H1 (cell line): Measurements from ENCODE around the gene GUCA2B. TPM values are rescaled to one million over a fixed set of nuclear protein-coding genes. Genes with fewer than 3 reads are reported as not detected.

Experiments used
- CTCF ChIA-PET: fragments of 300-600 bp; sonication (Branson Sonifier 250); formaldehyde crosslinking; loops from one replicate; lab custom pipeline; 2021; ENCODE audit not compliant: partially characterized antibody; lab: Charles Lee
- POLR2A ChIA-PET: fragments of 300-600 bp; sonication (Branson Sonifier 250); formaldehyde crosslinking; loops from one replicate; lab custom pipeline; 2021; ENCODE audit warnings: inconsistent platforms; ENCODE audit not compliant: partially characterized antibody; lab: Charles Lee
- DNase-seq, 2 experiments: peaks; one replicate each; pipeline versions ENCODE4 v3.0.0 to v3.0.0-alpha.2; 2010 to 2022; ENCODE audit warnings: low spot score in 2 of 2, low read depth in 1 of 2, mixed read lengths in 1 of 2
- FAIRE-seq: peaks from 2 replicates; lab custom pipeline; 2011; peaks lifted over from hg19 to GRCh38; lab: Jason Lieb, UNC
- H2AFZ ChIP-seq: 2 replicates; pipeline ENCODE4 v1.8.1; 2012; ENCODE audit warnings: low read length, inconsistent platforms
- H2AK5ac ChIP-seq: 2 replicates; pipeline ENCODE4 v1.6.1; 2013; ENCODE audit warnings: low read depth, low read length
- H2BK120ac ChIP-seq: replicated peaks from 2 replicates; pipeline ENCODE3; 2013; ENCODE audit warnings: low read depth, low read length, inconsistent platforms
- H2BK12ac ChIP-seq: 2 replicates; pipeline ENCODE4 v1.6.1; 2013; ENCODE audit warnings: low read depth, low read length
- H2BK15ac ChIP-seq: 2 replicates; pipeline ENCODE4 v1.6.1; 2013; ENCODE audit warnings: low read length
- H2BK20ac ChIP-seq: 2 replicates; pipeline ENCODE4 v1.6.1; 2013; ENCODE audit warnings: low read length
- H2BK5ac ChIP-seq: 2 replicates; pipeline ENCODE4 v1.6.1; 2013; ENCODE audit warnings: low read depth, low read length
- H3K14ac ChIP-seq: 2 replicates; pipeline ENCODE4 v1.6.1; 2013; ENCODE audit warnings: inconsistent platforms; ENCODE audit not compliant: insufficient read length
- H3K18ac ChIP-seq: 2 replicates; pipeline ENCODE4 v1.6.1; 2013; ENCODE audit warnings: low read length; ENCODE audit errors: extremely low read depth
- H3K23ac ChIP-seq: 2 replicates; pipeline ENCODE4 v1.6.1; 2013; ENCODE audit warnings: inconsistent platforms; ENCODE audit not compliant: insufficient read length
- H3K23me2 ChIP-seq: 2 replicates; pipeline ENCODE4 v1.6.1; 2013; ENCODE audit warnings: low read depth, low read length
- H3K27ac ChIP-seq: 2 replicates; pipeline ENCODE4 v1.6.1; 2011; ENCODE audit warnings: low read depth, low read length, inconsistent platforms
- H3K27me3 ChIP-seq, 4 experiments: replicated peaks in 1 of 4; 1 replicate in 1 of 4; 2 replicates in 3 of 4; pipeline versions ENCODE4 v1.6.1 to v1.8.1; 2011 to 2013; ENCODE audit warnings: low read length in 3 of 4, mild to moderate bottlenecking in 3 of 4, inconsistent platforms in 2 of 4, mixed read lengths in 2 of 4, moderate library complexity in 1 of 4; ENCODE audit not compliant: control insufficient read depth in 3 of 4, insufficient read depth in 3 of 4; ENCODE audit errors: extremely low read depth in 1 of 4
- H3K36me3 ChIP-seq, 4 experiments: 2 replicates each; pipeline versions ENCODE4 v1.6.1 to v1.8.1; 2011 to 2013; ENCODE audit warnings: mild to moderate bottlenecking in 4 of 4, low read length in 3 of 4, moderate library complexity in 2 of 4, control low read depth in 1 of 4, inconsistent platforms in 1 of 4; ENCODE audit not compliant: insufficient read depth in 4 of 4, control insufficient read depth in 2 of 4
- H3K4ac ChIP-seq: replicated peaks from 2 replicates; pipeline ENCODE3; 2013; ENCODE audit warnings: low read length, low read depth, mixed read lengths, inconsistent platforms; ENCODE audit not compliant: insufficient read length
- H3K4me1 ChIP-seq, 4 experiments: replicated peaks in 1 of 4; 1 replicate in 1 of 4; 2 replicates in 3 of 4; pipeline versions ENCODE4 v1.6.1 to v1.8.1; 2011 to 2013; ENCODE audit warnings: low read length in 3 of 4, inconsistent platforms in 2 of 4, mixed read lengths in 1 of 4; ENCODE audit not compliant: insufficient read depth in 4 of 4, control insufficient read depth in 3 of 4
- H3K4me2 ChIP-seq, 2 experiments: 2 replicates each; pipeline versions ENCODE4 v1.6.1 to v1.8.1; 2011 to 2013; ENCODE audit warnings: low read depth in 2 of 2, low read length in 2 of 2, control low read depth in 1 of 2, inconsistent platforms in 1 of 2, mild to moderate bottlenecking in 1 of 2; ENCODE audit not compliant: insufficient read depth in 1 of 2
- H3K4me3 ChIP-seq, 4 experiments: fragments of 200-600, 300-600 bp in 1 of 4; sonication (generic), shearing (Covaris generic), sonication (Bioruptor Twin) in 1 of 4; 2 replicates each; pipeline versions ENCODE4 v1.5.1 to v1.8.1; 2011 to 2016; ENCODE audit warnings: low read length in 4 of 4, low read depth in 3 of 4, control low read depth in 2 of 4, inconsistent platforms in 2 of 4, mild to moderate bottlenecking in 2 of 4, mixed read lengths in 1 of 4, moderate library complexity in 1 of 4; ENCODE audit not compliant: insufficient read depth in 2 of 4; ENCODE audit errors: extremely low read depth in 1 of 4
- H3K56ac ChIP-seq: replicated peaks from 2 replicates; pipeline ENCODE3; 2013; ENCODE audit warnings: low read depth, mild to moderate bottlenecking, mixed read lengths, low read length, inconsistent platforms; ENCODE audit not compliant: insufficient read length
- H3K79me1 ChIP-seq: 2 replicates; pipeline ENCODE4 v1.6.1; 2013; ENCODE audit warnings: low read depth, low read length, control low read depth
- H3K79me2 ChIP-seq, 2 experiments: 2 replicates each; pipeline versions ENCODE4 v1.6.1 to v1.8.1; 2012 to 2013; ENCODE audit warnings: low read length in 2 of 2, mild to moderate bottlenecking in 2 of 2, inconsistent platforms in 1 of 2; ENCODE audit not compliant: insufficient read depth in 2 of 2, control insufficient read depth in 1 of 2
- H3K9ac ChIP-seq, 4 experiments: replicated peaks in 1 of 4; 1 replicate in 1 of 4; 2 replicates in 3 of 4; pipeline versions ENCODE4 v1.6.1 to v1.8.1; 2011 to 2013; ENCODE audit warnings: low read depth in 3 of 4, low read length in 3 of 4, control low read depth in 2 of 4, mild to moderate bottlenecking in 2 of 4, moderate library complexity in 2 of 4, inconsistent platforms in 1 of 4; ENCODE audit errors: extremely low read depth in 1 of 4
- H3K9me3 ChIP-seq, 2 experiments: 2 replicates each; pipeline versions ENCODE4 v1.6.1 to v1.8.1; 2012 to 2013; ENCODE audit warnings: mild to moderate bottlenecking in 2 of 2, moderate library complexity in 2 of 2, control low read depth in 1 of 2, inconsistent platforms in 1 of 2, low read depth in 1 of 2, low read length in 1 of 2, mixed read lengths in 1 of 2; ENCODE audit not compliant: insufficient read depth in 2 of 2
- H4K20me1 ChIP-seq, 2 experiments: replicated peaks in 1 of 2; 2 replicates each; pipeline versions ENCODE3 to v1.8.1; 2011 to 2013; ENCODE audit warnings: inconsistent platforms in 2 of 2, low read length in 2 of 2, mild to moderate bottlenecking in 1 of 2; ENCODE audit not compliant: insufficient read depth in 2 of 2, control insufficient read depth in 1 of 2
- H4K5ac ChIP-seq: 2 replicates; pipeline ENCODE4 v1.6.1; 2013; ENCODE audit warnings: low read length, low read depth, mixed read lengths, inconsistent platforms; ENCODE audit not compliant: insufficient read length
- H4K8ac ChIP-seq: 2 replicates; pipeline ENCODE4 v1.8.0; 2013; ENCODE audit warnings: mild to moderate bottlenecking, moderate library complexity, low read length, inconsistent platforms; ENCODE audit not compliant: insufficient read depth; ENCODE audit errors: extremely low read depth
- H4K91ac ChIP-seq: replicated peaks from 2 replicates; pipeline ENCODE3; 2013; ENCODE audit warnings: low read length, mixed read lengths, inconsistent platforms; ENCODE audit not compliant: insufficient read length
- CHD2 ChIP-seq: IDR thresholded peaks from 2 replicates; pipeline ENCODE4 v1.6.1; 2012; ENCODE audit warnings: low read length, improper control_type of control experiment
- CTBP2 ChIP-seq: IDR thresholded peaks from 2 replicates; pipeline ENCODE4 v1.7.0; 2011; ENCODE audit warnings: borderline replicate concordance, mild to moderate bottlenecking, moderate library complexity, mixed read lengths, low read length; ENCODE audit not compliant: insufficient read depth, insufficient read length
- FOSL1 ChIP-seq: IDR thresholded peaks from 2 replicates; pipeline ENCODE4 v1.6.1; 2011; ENCODE audit warnings: mild to moderate bottlenecking, low read depth, low read length, moderate library complexity; ENCODE audit not compliant: insufficient read depth
- HDAC2 ChIP-seq, 2 experiments: fragments of 300-600 bp in 1 of 2; sonication (generic) in 1 of 2; IDR thresholded peaks; 2 replicates each; pipeline ENCODE4 v1.6.1; 2011 to 2012; ENCODE audit warnings: low read depth in 2 of 2, low read length in 2 of 2, mild to moderate bottlenecking in 2 of 2, moderate library complexity in 2 of 2, borderline replicate concordance in 1 of 2, inconsistent platforms in 1 of 2
- KDM1A ChIP-seq: fragments of 200-600, 300-600 bp; sonication (generic); IDR thresholded peaks from 2 replicates; pipeline ENCODE4 v1.7.1; 2016; ENCODE audit warnings: mild to moderate bottlenecking, low read length, borderline replicate concordance
- RAD21 ChIP-seq, 2 experiments: IDR thresholded peaks in 1 of 2; conservative IDR thresholded peaks in 1 of 2; 2 replicates each; pipeline ENCODE4 v1.6.1; 2011; ENCODE audit warnings: low read depth in 2 of 2, low read length in 2 of 2, improper control_type of control experiment in 1 of 2, inconsistent platforms in 1 of 2, mild to moderate bottlenecking in 1 of 2, moderate library complexity in 1 of 2
- TCF12 ChIP-seq: IDR thresholded peaks from 2 replicates; pipeline ENCODE4 v1.6.1; 2011; ENCODE audit warnings: low read depth, mild to moderate bottlenecking, low read length
- WGBS, 2 experiments: shearing (Covaris generic) in 1 of 2; methylation state at CpG; one replicate each; pipeline versions ENCODE4 v1.1.6 to v1.1.7; 2013 to 2015; ENCODE audit warnings: low lambda C conversion rate in 2 of 2, mixed read lengths in 2 of 2, inconsistent platforms in 1 of 2, low coverage in 1 of 2, missing lambda C conversion rate in 1 of 2; ENCODE audit not compliant: insufficient replicate concordance in 2 of 2, insufficient coverage in 1 of 2, insufficient read length in 1 of 2; ENCODE audit errors: extremely low coverage in 1 of 2, missing lambda C conversion rate in 1 of 2; 5-methylcytosine and 5-hydroxymethylcytosine counted together
- polyA plus RNA-seq, 7 experiments: library from polyadenylated mRNA; depleted of rRNA in 3 of 7; stranded (reverse) in 5 of 7; unstranded in 2 of 7; fragments of >200 nt in 5 of 7; fragments of 200-250 nt in 2 of 7; gene quantifications; 1 replicate in 5 of 7; 2 replicates in 1 of 7; 4 replicates in 1 of 7; pipeline versions ENCODE4 v1.2.1 to v1.2.3, GENCODE V29; 2011 to 2013; ENCODE audit warnings: missing spikeins in 2 of 7, mixed read lengths in 2 of 7
- total RNA-seq: library from RNA; stranded (reverse); fragmentation: NEBNext Ultra II Directional; extraction: Animal tissue kit (Norgen Biotek cat#: 25700); gene quantifications from 2 replicates; pipeline ENCODE4 v1.2.1, GENCODE V29; 2021
- TF ChIP-seq, protein P1 (sequence below): IDR thresholded peaks from 2 replicates; pipeline ENCODE4 v1.6.1; 2012; ENCODE audit warnings: inconsistent platforms
- TF ChIP-seq, protein P2 (sequence below): IDR thresholded peaks from 2 replicates; pipeline ENCODE4 v1.6.1; 2011; ENCODE audit warnings: low read depth, mild to moderate bottlenecking, low read length; ENCODE audit not compliant: insufficient read depth

GUCA2B gene
- total and polyA plus RNA-seq, 2 of the 8 experiments (the other 6 are each of a cell fraction or from before 2014, with no cell fraction given) = not detected

DNA sequence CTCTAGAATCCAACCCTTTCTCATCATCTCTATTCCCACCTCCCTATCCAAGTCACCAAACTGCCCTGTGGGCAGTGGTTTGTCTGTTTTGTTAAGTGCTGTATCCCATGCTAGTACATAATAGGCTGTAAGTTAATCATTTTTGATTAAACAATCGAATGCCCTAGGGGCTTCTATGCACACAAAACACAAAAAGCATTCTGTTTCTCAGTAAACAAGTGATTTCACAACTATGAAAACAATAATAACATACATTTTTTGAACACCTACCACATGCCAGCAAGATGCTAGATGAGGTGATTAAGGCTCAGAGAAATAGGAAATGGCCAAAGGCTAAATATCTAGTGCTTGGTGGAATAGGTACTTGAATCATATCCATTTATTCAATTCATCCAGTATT lies 5.0 kb upstream of the GUCA2B start:
- no peak for DNase-seq
- H3K18ac ChIP-seq = no peak overlapping the region
- no peaks in the 10 kb centered on the region for H3K36me3 ChIP-seq
- peaks cover 0 to 2% of the 10 kb centered on the region in 2 experiments for H4K20me1 ChIP-seq
- ChIA-PET POLR2A (no interaction called here), CTCF (interaction anchor here (0.8 to 7.8 kb wide), 6 partner anchors 7 to 569 kb away, joined by 3 to 77 read pairs (median 6); no protein-coding TSS in a partner anchor)
- H3K27ac ChIP-seq = no peak overlapping the region
- no peak overlapping the region for H3K14ac ChIP-seq
- no peak overlapping the region for H2BK120ac ChIP-seq
- no peak overlapping the region for H4K8ac ChIP-seq
- H2BK12ac ChIP-seq = no peak overlapping the region
- H3K9me3 ChIP-seq = no peaks in the 10 kb centered on the region
- H3K4me1 ChIP-seq = no peaks in the 10 kb centered on the region
- H2BK5ac ChIP-seq = no peak overlapping the region
- no peak overlapping the region for H3K9ac ChIP-seq
- H4K5ac ChIP-seq = no peak overlapping the region
- H3K4ac ChIP-seq = no peak overlapping the region
- no peak overlapping the region for H3K4me3 ChIP-seq
- H2BK20ac ChIP-seq = no peak overlapping the region
- H3K56ac ChIP-seq = no peak overlapping the region
- no peak overlapping the region for H2AFZ ChIP-seq
- TF ChIP-seq, protein P1, sequence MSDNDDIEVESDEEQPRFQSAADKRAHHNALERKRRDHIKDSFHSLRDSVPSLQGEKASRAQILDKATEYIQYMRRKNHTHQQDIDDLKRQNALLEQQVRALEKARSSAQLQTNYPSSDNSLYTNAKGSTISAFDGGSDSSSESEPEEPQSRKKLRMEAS = no peak
- TF ChIP-seq TCF12 (no peak), CHD2 (no peak), KDM1A (no peak), RAD21 (IDR thresholded peaks at IDR 0.05 in 1 of 2, conservative IDR thresholded peaks at IDR 0.05 in 1 of 2; ENCODE audit: low read depth in 2 of 2, low read length in 2 of 2) (no peak), HDAC2 (IDR thresholded peaks at IDR 0.05; ENCODE audit: borderline replicate concordance in 1 of 2, low read depth in 2 of 2, low read length in 2 of 2) (no peak), CTBP2 (no peak), FOSL1 (no peak)
- TF ChIP-seq, protein P2, sequence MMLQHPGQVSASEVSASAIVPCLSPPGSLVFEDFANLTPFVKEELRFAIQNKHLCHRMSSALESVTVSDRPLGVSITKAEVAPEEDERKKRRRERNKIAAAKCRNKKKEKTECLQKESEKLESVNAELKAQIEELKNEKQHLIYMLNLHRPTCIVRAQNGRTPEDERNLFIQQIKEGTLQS = no peak
- no peak overlapping the region for H3K23ac ChIP-seq
- no peak for FAIRE-seq
- H2AK5ac ChIP-seq = no peak overlapping the region
- H3K4me2 ChIP-seq = no peak overlapping the region
- H3K79me1 ChIP-seq = no peaks in the 10 kb centered on the region
- WGBS, 2 experiments = 84% methylated on average over 1 of the region's 1 CpG; no CpG with 5 or more reads in 1 of the 2 experiments
- no peak overlapping the region for H2BK15ac ChIP-seq
- H3K27me3 ChIP-seq = no peaks in the 10 kb centered on the region; a peak in 2 of 7 replicates
- H4K91ac ChIP-seq = no peak overlapping the region
- no peaks in the 10 kb centered on the region for H3K79me2 ChIP-seq
- H3K23me2 ChIP-seq = no peaks in the 10 kb centered on the region; the same call in 1 of the 2 replicates
